OCI-LY3 (cell line): ENCODE data around the gene CACNA1I.

Experiments used
- EZH2phosphoT487 ChIP-seq: fragments of 200-600 bp; shearing (Covaris generic); IDR thresholded peaks from 2 replicates; pipeline ENCODE4 v1.6.1; 2018; ENCODE audit warnings: antibody characterized with exemption, mixed run types, low read depth
- TF ChIP-seq, protein P1 (sequence below): fragments of 200-600, 300-600 bp; sonication (generic); IDR thresholded peaks from 2 replicates; pipeline ENCODE4 v1.5.1; 2014; ENCODE audit warnings: antibody characterized with exemption, low read length, low read depth

DNA sequence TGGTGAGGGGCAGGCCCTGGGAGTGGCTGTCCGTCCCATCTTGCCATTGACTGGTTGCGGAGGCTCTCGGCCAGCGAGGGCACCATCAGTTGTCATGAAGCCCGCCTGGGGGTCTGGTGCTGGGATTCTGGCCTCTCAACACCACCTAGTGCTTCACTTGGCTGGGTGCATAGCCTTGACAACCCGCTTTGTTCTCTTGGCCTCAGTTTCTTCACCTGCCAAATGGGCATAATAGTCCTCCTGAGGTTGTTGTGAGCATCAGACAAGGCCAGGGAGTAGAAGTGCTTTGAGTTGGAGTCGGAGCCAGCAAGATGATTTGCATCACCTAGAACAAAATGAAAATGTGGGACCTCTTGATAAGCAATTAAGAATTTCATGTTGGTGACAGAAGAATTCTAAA lies 1.5 kb upstream of the CACNA1I start:
- TF ChIP-seq, protein P1, sequence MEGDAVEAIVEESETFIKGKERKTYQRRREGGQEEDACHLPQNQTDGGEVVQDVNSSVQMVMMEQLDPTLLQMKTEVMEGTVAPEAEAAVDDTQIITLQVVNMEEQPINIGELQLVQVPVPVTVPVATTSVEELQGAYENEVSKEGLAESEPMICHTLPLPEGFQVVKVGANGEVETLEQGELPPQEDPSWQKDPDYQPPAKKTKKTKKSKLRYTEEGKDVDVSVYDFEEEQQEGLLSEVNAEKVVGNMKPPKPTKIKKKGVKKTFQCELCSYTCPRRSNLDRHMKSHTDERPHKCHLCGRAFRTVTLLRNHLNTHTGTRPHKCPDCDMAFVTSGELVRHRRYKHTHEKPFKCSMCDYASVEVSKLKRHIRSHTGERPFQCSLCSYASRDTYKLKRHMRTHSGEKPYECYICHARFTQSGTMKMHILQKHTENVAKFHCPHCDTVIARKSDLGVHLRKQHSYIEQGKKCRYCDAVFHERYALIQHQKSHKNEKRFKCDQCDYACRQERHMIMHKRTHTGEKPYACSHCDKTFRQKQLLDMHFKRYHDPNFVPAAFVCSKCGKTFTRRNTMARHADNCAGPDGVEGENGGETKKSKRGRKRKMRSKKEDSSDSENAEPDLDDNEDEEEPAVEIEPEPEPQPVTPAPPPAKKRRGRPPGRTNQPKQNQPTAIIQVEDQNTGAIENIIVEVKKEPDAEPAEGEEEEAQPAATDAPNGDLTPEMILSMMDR, result no peak
- no peak for TF ChIP-seq EZH2phosphoT487
